ENCODE results near the gene GLG1.

DNA sequence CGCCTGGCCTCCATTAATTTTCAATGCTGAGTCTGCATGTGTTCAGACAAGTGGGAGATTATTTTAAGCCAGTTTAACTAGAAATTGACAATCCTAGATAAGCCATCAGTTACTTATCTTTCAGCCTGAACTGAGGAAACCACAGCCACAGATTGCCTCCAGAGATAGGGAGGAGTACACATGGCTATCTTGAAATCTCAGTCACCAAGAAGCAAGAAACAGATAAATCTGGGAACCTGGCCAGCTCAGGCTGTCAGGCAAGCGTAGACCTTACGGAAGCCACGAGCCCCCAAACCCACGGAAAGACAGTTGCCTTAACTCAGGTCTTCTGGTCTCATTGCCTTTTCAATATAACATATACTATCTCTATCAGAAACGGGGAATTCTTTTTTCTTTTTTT lies 2.0 kb upstream of the GLG1 start:
- TF ChIP-seq, protein P1, sequence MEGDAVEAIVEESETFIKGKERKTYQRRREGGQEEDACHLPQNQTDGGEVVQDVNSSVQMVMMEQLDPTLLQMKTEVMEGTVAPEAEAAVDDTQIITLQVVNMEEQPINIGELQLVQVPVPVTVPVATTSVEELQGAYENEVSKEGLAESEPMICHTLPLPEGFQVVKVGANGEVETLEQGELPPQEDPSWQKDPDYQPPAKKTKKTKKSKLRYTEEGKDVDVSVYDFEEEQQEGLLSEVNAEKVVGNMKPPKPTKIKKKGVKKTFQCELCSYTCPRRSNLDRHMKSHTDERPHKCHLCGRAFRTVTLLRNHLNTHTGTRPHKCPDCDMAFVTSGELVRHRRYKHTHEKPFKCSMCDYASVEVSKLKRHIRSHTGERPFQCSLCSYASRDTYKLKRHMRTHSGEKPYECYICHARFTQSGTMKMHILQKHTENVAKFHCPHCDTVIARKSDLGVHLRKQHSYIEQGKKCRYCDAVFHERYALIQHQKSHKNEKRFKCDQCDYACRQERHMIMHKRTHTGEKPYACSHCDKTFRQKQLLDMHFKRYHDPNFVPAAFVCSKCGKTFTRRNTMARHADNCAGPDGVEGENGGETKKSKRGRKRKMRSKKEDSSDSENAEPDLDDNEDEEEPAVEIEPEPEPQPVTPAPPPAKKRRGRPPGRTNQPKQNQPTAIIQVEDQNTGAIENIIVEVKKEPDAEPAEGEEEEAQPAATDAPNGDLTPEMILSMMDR (IDR thresholded peaks at IDR 0.05; ENCODE audit: low read depth, low read length, missing input control), result no peak
- TF ChIP-seq HNF4A (conservative IDR thresholded peaks at IDR 0.05), result no peak
- TF ChIP-seq, protein P2, sequence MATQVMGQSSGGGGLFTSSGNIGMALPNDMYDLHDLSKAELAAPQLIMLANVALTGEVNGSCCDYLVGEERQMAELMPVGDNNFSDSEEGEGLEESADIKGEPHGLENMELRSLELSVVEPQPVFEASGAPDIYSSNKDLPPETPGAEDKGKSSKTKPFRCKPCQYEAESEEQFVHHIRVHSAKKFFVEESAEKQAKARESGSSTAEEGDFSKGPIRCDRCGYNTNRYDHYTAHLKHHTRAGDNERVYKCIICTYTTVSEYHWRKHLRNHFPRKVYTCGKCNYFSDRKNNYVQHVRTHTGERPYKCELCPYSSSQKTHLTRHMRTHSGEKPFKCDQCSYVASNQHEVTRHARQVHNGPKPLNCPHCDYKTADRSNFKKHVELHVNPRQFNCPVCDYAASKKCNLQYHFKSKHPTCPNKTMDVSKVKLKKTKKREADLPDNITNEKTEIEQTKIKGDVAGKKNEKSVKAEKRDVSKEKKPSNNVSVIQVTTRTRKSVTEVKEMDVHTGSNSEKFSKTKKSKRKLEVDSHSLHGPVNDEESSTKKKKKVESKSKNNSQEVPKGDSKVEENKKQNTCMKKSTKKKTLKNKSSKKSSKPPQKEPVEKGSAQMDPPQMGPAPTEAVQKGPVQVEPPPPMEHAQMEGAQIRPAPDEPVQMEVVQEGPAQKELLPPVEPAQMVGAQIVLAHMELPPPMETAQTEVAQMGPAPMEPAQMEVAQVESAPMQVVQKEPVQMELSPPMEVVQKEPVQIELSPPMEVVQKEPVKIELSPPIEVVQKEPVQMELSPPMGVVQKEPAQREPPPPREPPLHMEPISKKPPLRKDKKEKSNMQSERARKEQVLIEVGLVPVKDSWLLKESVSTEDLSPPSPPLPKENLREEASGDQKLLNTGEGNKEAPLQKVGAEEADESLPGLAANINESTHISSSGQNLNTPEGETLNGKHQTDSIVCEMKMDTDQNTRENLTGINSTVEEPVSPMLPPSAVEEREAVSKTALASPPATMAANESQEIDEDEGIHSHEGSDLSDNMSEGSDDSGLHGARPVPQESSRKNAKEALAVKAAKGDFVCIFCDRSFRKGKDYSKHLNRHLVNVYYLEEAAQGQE (IDR thresholded peaks at IDR 0.05), result no peak
- TF ChIP-seq, protein P3, sequence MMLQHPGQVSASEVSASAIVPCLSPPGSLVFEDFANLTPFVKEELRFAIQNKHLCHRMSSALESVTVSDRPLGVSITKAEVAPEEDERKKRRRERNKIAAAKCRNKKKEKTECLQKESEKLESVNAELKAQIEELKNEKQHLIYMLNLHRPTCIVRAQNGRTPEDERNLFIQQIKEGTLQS (IDR thresholded peaks at IDR 0.05), result no peak
- TF ChIP-seq, protein P4, sequence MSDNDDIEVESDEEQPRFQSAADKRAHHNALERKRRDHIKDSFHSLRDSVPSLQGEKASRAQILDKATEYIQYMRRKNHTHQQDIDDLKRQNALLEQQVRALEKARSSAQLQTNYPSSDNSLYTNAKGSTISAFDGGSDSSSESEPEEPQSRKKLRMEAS (IDR thresholded peaks at IDR 0.05), result no peak
- TF ChIP-seq, protein P5, sequence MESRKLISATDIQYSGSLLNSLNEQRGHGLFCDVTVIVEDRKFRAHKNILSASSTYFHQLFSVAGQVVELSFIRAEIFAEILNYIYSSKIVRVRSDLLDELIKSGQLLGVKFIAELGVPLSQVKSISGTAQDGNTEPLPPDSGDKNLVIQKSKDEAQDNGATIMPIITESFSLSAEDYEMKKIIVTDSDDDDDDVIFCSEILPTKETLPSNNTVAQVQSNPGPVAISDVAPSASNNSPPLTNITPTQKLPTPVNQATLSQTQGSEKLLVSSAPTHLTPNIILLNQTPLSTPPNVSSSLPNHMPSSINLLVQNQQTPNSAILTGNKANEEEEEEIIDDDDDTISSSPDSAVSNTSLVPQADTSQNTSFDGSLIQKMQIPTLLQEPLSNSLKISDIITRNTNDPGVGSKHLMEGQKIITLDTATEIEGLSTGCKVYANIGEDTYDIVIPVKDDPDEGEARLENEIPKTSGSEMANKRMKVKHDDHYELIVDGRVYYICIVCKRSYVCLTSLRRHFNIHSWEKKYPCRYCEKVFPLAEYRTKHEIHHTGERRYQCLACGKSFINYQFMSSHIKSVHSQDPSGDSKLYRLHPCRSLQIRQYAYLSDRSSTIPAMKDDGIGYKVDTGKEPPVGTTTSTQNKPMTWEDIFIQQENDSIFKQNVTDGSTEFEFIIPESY (IDR thresholded peaks at IDR 0.05), result no peak
